Pulmonary artery endothelial cell (primary cell): ENCODE results near the gene LIN54. TPM values are rescaled to one million over a fixed set of nuclear protein-coding genes. Genes with fewer than 3 reads are reported as not detected.
"Not testable (repeated sequence)": the region's sequence is repeated elsewhere in the genome, so short reads cannot be mapped to it uniquely, and the experiment has no call there.

Experiments
- DNase-seq: peaks from one replicate; pipeline ENCODE4 v3.0.0-alpha.2; 2011; ENCODE audit warnings: low read depth, low spot score
- total RNA-seq: library from RNA; depleted of rRNA; stranded (reverse); fragments of >200 nt; gene quantifications from 2 replicates; pipeline ENCODE4 v1.2.3, GENCODE V29; 2014

LIN54 gene
- total RNA-seq, 1 donor from 2014 or later = 12.1 TPM

DNA sequence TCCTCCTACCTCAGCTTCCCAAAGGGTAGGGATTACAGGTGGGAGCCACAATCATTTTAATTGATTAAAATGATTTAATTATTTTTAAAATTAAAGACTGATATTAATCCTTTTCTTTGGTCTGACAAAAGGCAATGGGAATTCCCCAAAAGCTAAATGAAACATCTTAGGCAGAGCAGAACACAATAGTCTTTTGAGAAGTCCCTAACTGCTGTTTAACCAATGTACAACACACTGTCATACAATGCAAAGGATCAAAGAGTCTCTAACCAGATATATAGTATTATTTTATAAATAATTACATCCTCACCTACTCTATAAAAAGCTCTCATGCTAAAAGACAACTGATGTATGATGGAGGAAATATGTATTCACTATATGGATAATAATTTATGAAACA, 63.1 kb downstream of the LIN54 start:
- DNase-seq = no peak

DNA sequence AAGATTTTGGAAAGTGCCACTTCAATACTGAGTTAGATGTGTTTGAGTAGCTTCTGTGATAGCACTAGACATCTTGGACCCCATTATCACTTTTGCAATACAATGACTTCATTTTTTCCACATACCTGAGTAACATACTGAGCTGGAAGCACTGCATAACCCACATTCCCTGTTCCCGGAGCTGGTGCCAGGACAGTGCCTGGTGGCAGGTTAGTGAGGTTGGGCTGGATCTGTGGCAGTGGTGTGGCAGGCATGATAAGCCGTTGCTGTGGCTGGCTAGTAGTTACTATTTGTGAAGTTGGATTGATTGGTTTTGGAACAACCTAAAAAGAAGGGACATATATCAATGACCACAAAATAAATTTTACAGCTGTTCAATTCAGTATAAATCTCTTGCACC, 71.2 kb downstream of the LIN54 start:
- no peak for DNase-seq

DNA sequence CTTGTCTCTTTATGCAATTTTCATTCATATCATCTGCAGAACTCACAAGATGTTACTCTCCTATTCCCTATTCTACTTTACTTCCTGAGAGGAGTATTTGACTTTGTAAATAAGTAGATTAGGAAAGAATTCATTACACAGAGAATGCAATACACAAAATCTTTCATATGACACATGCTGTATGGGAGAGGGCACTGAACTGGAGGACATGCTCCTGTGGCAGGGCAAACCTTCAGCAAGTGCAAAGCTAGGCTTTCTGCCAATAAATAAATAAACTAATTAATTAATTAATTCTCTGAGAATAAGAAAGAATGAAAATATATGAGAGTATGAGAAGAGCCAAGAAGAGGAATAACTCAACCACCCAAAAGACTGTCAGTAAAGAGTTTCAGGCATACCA, 76.2 kb downstream of the LIN54 start:
- DNase-seq = no peak

DNA sequence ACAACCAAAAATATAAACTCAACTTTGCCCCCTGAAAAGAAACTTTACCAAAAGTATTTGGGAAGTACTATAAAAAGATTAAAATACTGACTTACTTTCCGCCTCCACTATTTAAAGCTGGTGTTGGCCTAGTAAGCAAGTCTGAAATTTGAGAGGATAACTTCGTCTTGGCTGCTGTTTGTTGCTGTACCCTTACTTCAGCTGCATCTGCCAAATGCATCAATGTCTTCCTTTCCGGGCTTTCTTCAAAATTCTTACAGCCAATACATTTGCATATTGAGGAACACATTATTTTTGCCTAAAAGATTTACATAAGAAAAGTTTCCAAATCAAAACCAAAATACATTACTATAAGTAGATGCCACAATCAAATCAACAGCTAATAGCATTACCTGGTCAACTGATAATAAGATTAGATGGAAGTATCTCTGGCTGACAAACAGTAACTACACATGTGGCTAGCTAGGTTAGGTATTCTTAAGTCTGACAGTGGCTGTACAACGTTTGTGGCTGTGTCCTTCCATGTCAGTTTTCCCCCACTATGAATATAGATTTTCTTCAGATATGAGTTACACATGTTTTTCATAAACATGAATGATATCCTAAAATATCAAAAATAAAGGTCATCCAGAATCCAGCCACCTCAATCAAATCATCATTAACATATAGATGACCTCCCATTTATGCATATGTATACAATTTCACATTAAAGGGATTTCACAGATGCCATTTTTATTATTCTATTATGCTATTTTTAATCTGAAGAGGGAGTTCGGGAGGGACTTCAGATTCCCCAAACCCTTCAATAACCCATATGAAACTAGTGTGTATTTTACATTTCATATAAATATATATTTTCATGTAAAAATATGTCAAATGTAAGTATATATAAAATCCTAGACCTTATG, 79.5 kb downstream of the LIN54 start:
- no peak for DNase-seq

DNA sequence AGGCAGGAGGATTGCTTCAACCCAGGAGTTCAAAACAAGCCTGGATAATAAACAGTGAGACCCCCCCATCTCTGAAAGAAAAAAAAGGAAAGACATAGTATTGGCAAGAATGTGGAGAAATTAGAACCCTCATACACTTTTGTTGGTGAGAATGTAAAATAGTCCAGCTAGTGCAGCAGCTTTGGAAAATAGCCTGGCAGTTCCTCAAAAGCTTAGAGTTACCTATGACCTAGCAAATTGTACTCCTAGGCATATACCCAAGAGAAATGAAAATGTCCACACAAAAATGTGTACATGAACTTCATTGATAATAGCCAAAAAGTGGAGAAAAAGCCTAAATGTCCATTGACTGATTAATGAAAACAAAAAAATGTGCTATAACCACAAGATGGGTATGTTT, 88.8 kb downstream of the LIN54 start:
- DNase-seq = no peak

DNA sequence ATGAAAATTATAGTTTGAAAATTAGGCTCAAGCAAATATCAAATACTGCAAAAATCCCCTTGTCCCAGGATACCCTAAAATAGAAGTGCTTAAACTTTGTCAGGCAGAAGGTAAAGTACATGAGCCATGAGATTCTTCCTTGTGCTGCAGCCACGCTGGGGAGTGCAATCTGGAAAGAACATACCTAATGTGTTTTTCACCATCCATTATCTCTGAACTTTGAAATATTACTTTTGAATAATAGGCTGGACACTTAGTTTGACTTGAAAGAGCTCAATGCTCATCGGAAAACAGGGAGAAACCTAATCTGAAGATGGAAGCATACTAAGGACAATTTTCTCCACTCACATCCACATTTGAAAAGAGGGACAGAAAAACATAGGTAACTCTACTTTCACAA, 91.2 kb downstream of the LIN54 start:
- DNase-seq = no peak

DNA sequence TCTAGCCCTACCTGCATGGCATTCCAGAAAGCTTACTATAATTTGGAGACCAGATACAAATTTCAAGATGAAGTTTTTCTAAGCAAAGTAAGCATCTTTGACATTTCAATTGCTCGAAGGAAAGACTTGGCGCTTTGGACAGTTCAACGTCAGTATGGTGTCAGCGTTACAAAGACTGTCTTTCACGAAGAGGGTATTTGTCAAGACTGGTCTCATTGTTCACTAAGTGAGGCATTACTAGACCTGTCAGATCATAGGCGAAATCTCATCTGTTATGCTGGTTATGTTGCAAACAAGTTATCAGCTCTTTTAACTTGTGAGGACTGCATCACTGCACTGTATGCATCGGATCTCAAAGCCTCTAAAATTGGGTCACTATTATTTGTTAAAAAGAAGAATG, 92.5 kb downstream of the LIN54 start:
- DNase-seq = no peak

DNA sequence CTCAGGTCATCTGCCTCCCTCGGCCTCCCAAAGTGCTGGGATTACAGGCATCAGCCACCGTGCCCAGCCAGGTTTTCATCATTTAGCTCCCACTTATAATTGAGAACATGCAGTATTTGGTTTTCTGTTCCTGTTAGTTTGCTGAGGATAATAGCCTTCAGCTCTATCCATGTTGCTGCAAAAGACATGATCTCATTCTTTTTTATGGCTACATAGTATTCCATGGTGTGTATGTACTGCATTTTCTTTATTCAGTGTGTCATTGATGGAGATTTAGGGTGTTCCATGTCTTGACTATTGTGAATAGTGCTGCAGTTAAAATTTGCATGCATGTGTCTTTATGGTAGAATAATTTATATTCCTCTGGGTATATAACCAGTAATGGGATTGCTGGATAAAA, 96.7 kb downstream of the LIN54 start:
- not testable (repeated sequence) for DNase-seq

DNA sequence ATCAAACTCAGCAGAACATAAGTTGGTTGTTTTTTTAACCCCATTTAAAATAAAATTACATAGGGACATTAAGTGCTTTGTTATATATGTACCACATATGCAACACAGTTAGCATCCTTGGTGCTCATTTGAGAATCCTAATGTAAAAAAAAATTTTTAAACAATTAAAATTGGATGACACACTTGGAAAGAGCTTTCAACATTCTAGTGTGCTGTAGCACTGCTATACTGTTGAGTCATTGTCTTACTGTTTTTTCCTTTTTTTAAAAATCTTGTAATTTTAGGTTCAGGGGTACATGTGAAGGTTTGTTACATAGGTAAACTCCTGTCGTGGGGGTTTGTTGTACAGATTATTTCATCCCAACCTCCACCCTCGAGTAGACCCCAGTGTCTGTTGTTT, 97.3 kb downstream of the LIN54 start:
- DNase-seq = no peak

DNA sequence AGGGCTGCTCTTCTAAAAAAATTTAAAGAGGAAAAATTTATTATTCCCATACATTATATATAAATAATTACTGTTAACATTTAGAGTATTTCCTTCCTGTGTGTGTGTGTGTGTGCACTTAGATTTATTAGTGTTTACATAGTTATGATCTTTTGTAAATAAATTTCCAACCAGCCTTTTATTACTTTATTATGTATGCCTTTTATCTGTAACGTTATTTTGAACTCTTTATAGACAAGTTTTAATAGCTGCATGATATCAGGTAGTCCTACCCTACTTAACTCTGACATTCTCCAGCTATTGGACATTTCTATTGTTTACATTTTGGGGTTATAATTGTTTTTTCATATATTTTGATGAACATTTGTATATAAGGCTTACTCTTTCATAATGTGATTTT, 101.3 kb downstream of the LIN54 start:
- DNase-seq = no peak

DNA sequence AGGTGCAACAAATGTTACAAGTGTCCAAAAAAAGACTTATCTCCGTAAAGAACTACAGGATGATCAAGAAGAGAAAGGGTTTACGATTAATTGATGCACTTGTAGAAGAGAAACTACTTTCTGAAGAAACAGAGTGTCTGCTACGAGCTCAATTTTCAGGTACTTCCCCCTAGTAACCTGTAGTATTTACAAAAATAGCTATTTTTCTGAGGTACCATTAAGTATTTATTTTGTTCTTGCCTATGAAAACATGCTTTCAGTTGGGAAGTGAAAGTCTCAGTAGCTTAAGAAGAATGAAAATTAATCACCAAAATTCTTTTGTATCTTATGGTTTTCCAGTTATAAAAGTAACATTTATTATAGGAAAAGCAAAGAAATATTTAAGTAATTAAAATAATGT, 104.2 kb downstream of the LIN54 start:
- DNase-seq = no peak

DNA sequence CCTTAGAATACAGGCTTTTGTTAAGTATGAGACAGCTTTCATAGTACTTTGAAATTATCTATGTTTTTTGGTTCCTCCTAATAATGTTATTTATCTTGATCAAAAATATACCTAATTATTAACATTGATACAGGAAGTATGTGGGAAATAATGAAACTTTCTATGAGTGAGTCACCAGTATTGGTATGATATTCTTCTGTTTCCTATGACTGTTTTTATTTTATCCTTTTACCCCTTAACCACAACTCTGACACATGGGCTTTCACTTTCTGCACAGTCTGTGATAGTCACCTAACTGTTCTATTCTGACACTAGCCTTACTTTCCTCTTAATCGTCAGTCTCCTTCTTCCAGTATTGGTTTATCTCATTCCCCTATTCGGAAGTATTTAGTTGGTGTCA, 105.4 kb downstream of the LIN54 start:
- no peak for DNase-seq

DNA sequence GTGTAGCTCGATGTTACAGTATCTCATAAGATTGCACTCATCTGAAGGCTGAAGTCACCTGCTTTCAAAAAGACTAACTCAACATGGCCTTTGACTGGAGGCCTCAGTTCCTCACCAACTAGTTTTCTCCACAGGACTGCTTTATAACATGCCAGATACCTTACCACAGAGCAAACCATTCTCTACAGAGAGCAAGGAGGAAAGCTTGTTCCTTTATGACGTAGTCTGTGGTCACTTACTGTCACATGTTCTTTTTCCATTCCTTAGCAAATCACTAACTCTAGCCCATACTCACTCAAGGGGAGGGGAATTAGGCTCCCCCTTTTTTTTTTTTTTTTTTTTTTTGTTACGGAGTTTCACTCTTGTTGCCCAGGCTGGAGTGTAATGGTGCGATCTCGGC, 106.9 kb downstream of the LIN54 start:
- DNase-seq = no peak

DNA sequence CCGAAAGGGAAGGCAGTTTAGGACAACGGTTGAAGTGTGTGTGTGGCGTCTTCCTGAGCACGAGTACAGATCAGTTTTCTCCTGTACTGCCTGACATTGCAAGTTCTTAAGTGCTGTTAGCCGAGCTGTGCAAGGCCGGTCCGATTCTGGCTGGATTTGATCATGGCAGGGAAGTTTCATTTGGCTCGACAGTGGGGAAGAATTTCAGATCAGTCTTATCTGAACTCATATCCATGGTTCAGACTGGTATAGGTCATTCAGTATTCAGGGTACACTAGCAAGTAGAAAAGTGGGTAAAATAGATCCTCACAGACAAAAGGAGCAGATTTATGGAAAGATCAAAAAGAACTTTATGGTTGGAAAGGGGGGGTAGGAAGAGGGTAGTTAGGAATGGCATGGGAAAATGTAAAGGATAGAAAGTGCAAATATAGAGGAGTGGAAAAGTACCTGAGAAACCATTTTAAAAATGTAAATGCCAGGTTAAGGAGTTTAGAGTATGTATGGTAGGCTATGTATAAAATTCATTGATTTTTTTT, 109.4 kb downstream of the LIN54 start:
- no peak for DNase-seq

DNA sequence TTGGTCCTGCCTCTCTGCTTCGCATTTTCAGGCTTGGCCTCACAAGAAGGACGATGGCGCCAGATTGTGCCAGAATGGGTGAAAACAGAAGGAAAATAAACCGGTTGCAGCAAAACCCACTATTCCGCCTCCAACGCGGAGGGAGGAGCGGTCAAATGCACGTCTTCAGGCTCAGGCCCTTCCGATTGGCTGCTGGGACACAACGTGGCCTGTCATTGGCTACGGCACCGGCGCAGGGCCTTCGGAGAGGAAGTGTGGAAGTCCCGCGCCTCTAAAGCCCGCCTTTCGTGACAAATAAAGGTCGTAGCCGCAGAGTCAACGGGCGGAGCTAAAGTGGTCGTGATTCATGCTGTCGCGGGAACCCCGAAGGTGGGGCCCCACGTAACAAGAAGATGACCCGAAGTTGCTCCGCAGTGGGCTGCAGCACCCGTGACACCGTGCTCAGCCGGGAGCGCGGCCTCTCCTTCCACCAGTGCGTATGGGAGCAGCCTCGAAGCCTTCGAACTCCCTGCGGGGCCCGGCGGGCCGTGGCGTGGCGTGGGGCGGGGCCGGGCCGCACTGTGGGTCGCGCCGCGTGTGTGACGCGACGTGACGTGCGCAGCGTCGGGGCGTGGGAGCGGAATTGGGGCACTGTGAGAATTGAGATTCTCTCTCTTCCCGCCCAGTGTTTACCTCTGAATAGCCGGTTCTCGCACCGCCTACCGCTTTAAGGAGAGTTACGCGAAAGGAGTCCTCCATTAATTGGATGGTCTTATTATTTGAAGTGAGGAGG, 110.0 kb downstream of the LIN54 start, which contains the start of gene THAP9:
TSS of gene THAP9 (plus strand) at position 325 of the 772 bp plus-strand sequence. CDS start at position 393, 68 bp downstream.
- DNase-seq = peak; percentile 99

DNA sequence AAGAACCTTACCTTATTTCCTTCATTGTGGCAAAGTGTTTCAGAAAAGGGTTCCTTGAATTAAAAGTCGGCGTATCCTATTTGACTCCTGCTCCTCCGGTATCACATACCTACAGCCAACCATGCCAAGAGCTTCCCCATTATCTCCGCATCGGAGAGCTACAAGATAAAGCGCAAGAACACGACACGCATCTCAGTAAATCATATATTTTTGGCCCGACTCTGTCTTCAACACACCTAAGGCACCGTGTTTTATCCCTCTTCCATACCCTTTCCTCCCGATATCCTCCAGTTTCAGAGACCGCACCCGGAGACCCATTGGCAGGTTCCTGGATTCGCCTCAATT, 110.6 kb downstream of the LIN54 start:
- no peak for DNase-seq

DNA sequence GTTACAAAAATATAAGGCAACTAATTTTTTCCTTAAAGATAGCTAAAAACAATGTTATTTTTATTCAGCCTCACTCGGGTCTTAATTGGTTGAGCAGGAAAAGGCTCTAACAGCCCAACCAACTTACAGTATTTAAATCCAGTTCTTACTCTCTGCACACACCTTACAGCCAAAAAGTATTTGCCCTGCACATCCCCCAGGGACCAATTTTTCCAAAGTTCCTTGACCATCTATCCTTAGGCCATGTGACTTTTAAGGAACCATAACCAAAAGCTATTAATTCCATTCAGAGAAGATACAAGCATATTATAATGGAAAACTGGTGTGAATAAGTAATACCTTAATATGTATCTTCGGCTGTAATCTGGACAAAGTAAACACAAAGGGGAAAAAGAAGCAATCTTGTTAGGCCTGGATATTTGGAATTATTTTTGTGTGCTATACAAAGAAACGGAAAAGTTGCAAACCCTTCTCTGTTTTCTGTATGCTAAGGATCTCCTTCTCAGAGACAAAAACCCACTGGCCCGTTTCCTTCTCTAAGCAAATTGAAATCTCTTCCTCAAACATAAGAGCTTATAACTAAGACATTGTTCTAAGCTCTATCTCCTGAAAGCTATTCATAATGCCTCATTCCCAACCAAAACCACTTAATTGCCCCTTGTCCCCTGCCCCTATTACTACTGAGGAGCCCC, 111.1 kb downstream of the LIN54 start:
- DNase-seq = no peak

DNA sequence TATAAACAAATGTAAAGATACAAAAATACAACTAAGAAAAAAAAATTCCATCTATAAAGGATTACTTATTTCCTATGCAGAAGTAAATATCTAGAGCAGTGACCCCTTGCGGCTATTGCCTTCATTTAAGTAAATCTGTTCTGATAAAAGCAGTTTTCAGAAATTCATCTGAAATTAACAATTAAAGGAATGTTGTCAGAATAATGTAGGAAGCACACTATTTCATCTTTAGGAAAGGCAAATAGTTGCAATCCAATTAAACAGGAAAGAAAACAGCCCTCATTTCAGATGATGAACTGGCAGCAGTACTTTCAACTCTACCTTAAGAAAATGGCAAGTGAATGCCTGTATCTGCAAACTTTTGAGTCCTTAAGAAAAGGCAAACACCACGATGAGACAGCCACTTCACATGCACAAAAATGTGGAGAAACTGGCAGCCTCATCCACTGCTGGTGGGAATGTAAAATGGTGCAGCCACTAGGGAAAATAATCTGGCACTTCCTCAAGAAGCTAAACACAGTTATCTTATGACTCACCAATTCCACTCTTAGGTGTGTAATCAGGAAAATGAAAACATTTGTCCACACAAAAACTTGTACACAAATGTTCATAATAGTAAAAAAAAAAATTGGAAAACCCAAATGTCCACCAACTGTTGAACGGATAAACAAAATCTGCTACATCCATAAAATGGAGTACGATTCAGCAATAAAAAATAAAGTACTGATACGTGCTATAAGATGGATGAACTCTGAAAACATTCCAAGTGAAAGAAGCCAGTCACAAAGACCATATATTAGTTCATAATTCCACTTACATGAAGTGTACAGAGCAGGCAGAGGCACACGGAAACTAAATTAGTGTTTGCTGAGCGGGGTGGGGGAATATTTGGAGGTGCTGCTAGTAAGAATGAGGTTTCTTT, 112.0 kb downstream of the LIN54 start:
- DNase-seq = peak; percentile 46

DNA sequence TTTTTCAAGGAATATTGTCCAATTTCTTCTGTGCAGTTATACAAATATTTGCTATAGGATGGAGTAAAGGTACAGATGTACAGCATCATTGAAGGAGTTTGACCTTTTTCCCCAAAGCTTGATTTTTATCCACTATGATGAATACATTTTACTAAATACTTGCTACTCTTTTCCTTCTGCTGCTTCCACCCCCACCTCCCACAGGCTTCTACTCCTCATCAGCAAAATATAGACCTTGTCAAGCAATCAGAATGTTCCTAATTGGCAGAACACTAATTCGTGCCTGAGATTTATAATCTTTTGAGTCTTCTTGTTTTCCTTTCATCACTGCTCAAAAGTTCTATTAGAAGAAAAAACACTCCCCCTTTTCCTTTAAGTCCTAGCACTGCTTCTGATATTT, 113.9 kb downstream of the LIN54 start:
- DNase-seq = no peak

DNA sequence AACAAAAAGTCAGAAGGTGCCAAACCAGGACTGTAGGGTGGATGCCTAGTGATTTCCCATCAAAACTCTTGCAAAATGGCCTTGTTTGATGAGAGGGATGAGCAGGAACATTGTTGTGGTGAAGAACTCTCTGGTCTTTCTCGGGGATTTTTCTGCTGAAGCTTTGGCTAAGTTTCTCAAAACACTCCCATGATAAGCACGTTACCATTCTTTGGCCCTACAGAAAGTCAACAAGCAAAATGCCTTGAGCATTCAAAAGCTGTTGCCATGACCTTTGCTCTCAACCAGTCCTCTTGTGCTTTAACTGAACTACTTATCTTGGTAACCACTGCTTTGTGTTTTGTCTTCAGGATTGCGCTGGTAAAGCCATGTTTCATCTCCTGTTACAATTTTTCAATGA, 116.7 kb downstream of the LIN54 start:
- DNase-seq = no peak

DNA sequence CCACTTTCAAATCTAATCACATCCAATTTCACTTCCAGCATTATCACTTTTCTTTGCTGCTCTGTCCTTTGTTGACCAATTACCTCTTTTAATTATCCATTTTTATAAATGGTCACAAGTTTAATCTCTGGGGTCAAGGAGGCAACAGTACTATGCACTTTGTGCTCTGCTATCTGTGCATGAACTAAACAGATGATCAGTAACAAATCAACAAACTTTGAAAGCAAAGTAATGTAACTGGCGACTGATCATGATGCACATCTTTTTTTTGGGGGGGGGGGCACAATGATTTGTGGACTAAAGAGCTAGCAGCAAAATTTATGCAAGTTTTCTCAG, 118.2 kb downstream of the LIN54 start:
- DNase-seq = no peak
